Bronchial smooth muscle cell (primary cell): ENCODE results near the gene CRIP2. TPM values are rescaled to one million over a fixed set of nuclear protein-coding genes. Genes with fewer than 3 reads are reported as not detected.

Source experiments
- total RNA-seq: library from RNA; depleted of rRNA; stranded (reverse); fragments of >200 nt; gene quantifications from 2 replicates; pipeline ENCODE4 v1.2.1, GENCODE V29; 2014

CRIP2 gene, protein sequence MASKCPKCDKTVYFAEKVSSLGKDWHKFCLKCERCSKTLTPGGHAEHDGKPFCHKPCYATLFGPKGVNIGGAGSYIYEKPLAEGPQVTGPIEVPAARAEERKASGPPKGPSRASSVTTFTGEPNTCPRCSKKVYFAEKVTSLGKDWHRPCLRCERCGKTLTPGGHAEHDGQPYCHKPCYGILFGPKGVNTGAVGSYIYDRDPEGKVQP
- total RNA-seq = 26.7 and 43.5 TPM in 2 replicates

DNA sequence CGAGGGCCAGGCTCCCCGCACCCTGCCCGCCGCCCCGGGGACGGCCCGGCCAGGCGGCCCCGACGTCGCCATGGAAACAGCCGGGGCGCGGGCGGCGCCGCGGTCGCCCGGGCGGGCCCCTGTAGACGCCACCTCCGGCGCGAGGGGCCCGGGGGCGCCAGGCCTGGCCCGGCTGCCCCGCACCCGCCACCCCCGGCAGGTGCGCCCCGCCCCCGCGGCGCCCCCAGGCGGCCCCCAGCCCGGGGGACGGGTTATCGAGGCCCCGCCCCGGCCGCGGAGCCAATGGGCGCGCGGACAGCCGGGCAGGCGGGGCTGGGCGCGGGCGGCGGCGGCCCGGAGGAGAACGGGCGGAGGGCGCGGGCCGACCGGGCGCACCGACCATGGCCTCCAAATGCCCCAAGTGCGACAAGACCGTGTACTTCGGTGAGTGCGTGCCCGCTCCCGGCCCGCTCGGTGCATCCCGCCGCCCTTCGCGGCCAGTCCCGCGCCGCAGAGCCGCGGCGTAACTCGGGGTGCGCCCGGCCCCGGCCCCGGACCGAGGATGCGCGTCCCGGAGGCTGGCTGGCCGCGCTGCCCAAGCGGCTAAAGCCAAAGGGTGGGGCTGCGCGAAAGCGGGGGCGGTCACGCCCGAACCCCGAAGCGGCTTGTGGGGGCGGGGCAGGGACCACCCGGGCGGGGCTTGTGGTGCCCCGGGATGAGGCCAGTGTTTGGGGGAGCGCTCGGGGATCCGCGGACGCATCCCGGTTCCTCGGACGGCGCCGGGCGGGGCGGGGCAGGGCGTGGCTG, at the start of gene CRIP2:
TSS of gene CRIP2 (plus strand) at position 339 of the 786 bp plus-strand sequence. CDS start at position 381, 42 bp downstream.

DNA sequence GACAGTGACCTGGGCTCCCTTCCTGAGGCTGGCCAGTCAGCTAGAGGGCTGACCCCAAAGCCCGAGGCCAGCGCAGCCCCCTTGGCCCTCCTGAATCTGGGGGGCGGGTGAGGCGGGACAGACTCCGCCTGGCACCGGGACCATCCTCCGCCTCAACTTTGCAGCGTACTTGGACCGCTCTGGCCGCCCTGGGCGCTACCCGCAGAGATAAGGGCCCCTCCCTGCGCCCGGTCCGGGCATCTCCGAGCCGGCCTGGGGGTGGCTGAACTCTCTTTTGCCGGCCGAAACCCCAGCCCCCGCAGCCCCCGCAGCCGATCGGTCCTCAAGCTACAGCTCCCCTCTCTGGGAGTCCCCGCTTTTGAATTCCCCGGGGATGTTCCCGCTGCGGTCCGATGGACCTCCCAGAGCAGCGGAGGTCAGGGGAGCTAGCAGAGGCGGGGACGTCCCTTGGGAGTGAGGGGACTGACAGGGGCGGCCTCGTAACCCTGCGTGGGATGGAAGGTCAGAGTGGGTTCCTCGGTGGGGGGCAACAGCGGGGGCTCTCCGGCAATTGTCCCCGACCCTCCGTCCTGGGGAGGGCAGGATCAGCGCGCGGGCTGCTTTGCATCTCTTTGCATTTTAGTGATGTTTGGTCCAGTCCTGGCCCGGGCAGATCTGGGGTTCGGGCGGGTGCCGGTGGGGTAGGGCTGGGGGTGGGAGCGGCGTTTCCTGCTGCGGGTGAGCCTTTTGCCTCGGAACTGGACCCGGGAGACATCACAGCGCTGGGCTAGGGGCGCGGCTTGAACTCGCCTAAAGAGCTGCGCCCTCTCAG, 11.7 kb downstream of the CRIP2 start, which contains the start of gene CRIP1:
TSS of gene CRIP1 (plus strand) at position 724 of the 811 bp plus-strand sequence. CDS start 374 bp downstream, outside the sequence.

DNA sequence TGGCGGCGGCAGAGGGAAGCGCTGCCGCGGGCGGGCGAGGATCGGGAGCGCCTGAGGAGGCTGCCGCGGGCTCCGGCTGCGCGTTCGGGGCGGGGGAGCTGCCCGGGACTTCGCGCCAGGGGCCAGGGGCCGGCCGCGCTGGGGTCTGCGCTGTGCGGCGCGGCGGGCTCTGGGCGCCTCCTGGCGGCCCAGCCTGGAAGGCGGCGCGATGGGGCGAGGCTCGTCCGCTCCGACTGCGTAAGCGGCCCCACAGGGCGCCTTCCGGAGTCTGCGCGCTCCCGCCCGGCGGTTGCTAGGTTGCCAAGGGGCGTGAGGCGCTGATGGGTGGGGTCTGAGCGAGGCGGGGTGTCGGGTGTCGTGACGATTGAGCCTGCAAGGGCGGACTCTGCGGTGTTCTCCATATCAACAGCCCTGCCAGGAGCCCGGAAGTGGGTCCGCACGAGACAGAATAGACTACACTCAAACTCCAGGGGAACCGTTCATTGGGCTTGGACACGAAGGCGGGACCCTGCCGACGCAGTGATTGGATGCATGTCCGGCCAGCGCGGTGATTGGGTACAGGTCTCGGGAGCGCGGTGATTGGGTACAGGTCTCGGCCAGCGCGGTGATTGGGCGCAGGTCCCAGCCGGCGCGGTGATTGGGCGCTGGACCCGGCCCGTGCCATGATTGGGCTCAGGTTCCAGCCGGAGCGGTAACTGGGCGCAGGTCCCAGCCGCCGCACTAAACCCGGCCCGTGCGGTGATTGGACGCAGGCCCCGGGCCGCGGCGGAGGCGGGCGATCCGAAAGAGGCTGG, 16.1 kb downstream of the CRIP2 start, which contains the start of gene TEDC1:
TSS of gene TEDC1 (plus strand) at position 675 of the 794 bp plus-strand sequence. CDS start 130 bp downstream, outside the sequence.

GRCh38 chr14:105525861-105526775, 51.5 kb downstream of the CRIP2 start, which contains the start of gene TMEM121:
TSS of gene TMEM121 (plus strand) at chr14:105526583. CDS start at chr14:105528835, 2,252 bp downstream.

Other genes with a start within 250 kb of the CRIP2 start
- gene BTBD6, start 226.3 kb upstream of the CRIP2 start, total RNA-seq = 38.9 and 42.6 TPM in 2 replicates
- gene BRF1, start 173.8 kb upstream of the CRIP2 start, total RNA-seq = 36.1 and 36.5 TPM in 2 replicates
- 41.1 and 52.3 TPM in 2 replicates for gene PACS2, start 160.1 kb upstream of the CRIP2 start, total RNA-seq
- 0.43 and 0.47 TPM in 2 replicates for gene TEX22, start 76.3 kb upstream of the CRIP2 start, total RNA-seq
- gene MTA1, start 55.0 kb upstream of the CRIP2 start, total RNA-seq = 26.6 and 29.6 TPM in 2 replicates
- 6.2 and 9.3 TPM in 2 replicates for gene CRIP1, start 12.1 kb downstream of the CRIP2 start, total RNA-seq
- gene TEDC1, start 16.4 kb downstream of the CRIP2 start, total RNA-seq = 1.5 and 2.4 TPM in 2 replicates
- 6.6 and 10.1 TPM in 2 replicates for gene TMEM121, start 51.8 kb downstream of the CRIP2 start, total RNA-seq